CD4-positive, alpha-beta T cell treated with Interleukin-1 beta for 1 hour (primary cell): Measurements from ENCODE around the gene ZMIZ1.
"Not testable (repeated sequence)": the region's sequence is repeated elsewhere in the genome, so short reads cannot be mapped to it uniquely, and the experiment has no call there.

ENCODE experiments used
- DNase-seq, 2 donors: peaks; one replicate each; pipeline ENCODE4 v3.0.0-alpha.2; 2020 to 2022

ZMIZ1 gene

DNA sequence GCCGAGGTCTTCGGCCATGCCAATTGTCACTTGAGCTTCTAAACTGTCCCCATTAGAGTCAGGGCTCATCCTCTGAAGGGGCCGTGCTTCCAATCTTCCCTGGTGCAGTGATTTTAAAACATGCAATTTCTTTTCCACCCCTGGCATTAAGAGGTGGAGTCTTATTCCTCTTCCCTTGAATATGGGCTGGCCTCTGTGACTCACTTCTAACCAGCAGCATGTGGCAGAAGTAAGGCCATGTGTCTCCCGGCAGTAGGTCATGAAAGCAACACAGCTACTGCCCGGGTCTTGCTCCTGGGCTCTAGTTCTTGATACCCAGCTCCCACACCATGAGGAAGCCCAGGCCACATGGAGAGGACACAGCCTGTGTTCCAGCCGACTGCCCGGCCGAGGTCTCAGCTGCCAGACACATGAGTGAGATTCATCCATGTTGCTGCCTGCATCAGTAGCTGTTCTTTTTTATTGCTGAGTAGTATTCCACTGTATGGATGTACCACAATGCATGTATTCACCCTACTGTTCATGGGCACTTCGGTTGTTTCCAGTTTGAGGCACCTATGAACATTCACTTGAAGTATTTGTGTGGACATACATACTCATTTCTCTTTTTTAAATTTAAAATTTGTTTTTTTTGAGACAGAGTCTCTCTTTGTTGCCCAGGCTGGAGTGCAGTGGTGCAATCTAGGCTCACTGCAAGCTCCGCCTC, 264.0 kb downstream of the ZMIZ1 start:
- DNase-seq, result not testable (repeated sequence)

GRCh38 chr10:79333513-79333912, 264.7 kb downstream of the ZMIZ1 start:
- DNase-seq, result no peak

GRCh38 chr10:79334573-79334972, 265.8 kb downstream of the ZMIZ1 start:
- DNase-seq, result no peak

DNA sequence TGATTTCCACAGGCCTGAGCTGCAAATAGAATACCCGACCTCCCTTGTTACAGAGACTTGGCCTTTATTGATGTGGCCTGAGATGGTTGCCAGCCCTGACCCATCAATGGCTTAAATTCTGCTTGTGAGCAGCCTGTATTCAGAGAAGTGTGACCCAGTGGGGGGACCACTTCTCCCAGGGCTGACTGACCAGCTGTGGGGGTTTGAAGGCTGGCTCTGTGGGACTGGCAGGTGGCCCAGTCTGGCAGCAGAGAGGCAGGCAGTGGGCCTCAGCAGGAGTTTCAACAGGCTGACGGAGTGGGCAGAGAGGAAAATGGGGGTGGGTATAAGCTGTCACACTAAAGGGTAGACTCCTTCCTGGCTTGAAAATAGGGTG, 266.3 kb downstream of the ZMIZ1 start:
- DNase-seq, result no peak

GRCh38 chr10:79335470-79336235, 266.9 kb downstream of the ZMIZ1 start:
- DNase-seq, result no peak

DNA sequence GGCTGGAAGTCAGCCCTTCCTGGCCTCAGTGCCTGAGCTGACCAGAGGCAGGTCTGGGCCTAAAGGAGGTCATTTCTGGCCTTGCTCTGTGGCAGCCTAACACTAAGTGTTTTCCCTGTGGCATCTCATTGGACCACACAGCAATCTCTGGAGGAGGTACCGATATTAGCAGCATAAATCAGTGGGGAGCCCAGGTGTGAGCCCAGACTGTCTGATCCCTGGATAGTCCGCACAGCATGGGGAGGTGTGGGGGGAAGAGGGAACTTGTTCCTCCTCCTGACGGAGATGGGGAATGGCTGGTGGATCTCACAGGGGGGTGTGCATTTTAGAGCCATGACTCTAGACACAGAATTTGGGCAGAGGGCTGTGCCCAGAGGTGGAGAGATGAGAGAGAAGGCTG, 267.5 kb downstream of the ZMIZ1 start:
- DNase-seq, result no peak

DNA sequence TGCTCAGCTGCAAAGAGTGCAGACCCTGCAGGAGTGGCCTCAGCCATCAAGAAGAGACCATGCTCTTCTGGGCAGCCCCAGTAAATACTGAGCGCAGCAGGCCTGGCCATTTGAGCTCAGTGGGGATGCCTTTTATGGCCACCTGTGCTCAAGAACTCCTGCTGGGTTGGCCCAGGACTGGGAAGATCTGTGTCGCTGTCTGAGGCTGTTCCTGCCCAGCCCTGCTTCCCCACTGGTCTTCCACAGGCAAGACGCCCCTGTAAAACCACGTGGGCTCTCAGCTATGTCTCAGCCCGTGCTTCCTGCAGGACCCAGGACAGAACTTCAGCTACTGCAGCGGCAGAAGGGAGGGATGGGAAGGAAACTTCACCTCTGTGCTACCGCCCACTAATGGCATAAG, 268.0 kb downstream of the ZMIZ1 start:
- DNase-seq, result no peak

- not testable (repeated sequence) for DNase-seq
These were observed 269.2 kb downstream of the ZMIZ1 start for GRCh38 chr10:79337783-79338469.

- no peak for DNase-seq
These were observed 270.5 kb downstream of the ZMIZ1 start for GRCh38 chr10:79339266-79339665.

- DNase-seq, result no peak
These were observed 272.0 kb downstream of the ZMIZ1 start for GRCh38 chr10:79340646-79341244.

GRCh38 chr10:79342295-79342761, 273.6 kb downstream of the ZMIZ1 start:
- no peak for DNase-seq

GRCh38 chr10:79342811-79343561, 274.2 kb downstream of the ZMIZ1 start:
- no peak for DNase-seq

DNA sequence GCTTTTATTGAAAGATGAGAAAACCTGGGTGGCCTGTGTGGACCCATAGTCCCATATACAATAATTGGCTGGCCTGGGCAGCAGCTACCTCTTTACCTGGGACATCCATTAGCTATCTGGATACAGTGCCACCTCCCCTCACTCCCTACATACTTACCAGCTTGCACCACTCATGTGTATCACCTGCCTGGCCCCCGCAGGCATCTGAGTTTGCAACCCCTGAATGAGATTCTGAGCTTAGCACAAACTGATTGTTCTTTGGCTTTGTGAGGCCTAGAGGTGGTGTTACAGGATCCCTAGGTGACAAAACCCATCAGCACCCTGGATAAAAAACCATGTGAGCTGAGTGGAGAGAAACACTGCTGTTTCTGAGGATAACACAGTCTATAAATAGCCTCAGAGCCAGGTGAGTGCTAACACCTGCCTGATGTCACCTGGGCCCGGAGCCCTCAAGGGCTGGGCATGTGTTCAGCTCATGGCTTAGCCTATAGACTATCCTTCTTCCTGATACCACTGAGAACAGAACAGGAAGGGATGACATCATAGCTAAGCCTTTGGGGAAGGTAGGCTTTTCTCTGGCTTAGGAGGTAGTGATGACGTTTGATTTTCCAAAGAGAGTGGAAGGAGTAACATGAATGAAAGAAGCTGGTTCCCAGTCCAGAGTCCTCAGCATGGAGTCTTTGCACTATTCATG, 275.9 kb downstream of the ZMIZ1 start:
- no peak for DNase-seq

- DNase-seq, result no peak
These were observed 276.7 kb downstream of the ZMIZ1 start for GRCh38 chr10:79345241-79346011.

- DNase-seq, result no peak
These were observed 277.2 kb downstream of the ZMIZ1 start for GRCh38 chr10:79346012-79346340.

DNA sequence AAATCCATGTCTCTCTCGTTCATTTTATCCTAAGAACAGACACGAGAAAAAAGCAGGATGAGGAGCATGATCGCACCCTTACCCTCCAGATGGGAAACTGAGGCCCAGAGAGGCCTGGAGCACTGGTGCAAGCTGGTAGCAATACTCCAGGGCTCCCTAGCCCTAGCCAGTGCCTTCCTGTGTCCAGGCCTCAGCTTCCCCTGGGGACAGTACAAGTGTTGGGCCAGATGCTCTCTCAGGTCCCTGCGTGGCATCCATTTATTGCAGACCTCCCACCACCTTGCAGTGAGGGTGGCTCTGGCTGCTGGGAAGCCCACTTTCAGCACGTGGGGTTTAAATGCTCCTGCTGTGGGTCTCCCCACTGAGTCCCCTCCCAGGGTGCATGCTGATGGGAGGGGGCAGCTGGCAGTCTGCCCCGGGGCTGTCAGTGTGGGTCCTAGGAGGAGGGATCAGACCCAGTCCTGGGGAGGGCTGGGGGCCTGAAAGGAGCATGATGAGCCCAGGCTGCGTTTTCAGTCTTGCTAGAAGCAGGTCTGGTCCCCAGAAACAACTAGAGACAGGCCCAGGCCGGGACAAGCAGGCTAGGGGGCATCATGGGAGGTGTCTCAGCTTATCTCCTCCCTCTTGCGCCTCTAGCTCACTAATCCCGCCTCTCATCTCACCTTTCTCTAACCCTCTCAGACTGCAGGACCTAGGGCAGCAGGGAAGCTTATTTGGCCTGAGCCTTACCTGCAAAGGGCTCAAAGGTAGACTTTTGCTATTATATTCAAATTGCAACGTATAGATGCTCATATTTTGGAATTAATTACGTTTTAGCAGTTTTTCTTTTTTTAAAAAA, 277.8 kb downstream of the ZMIZ1 start:
- no peak for DNase-seq

- DNase-seq, result peak; percentile 93
These were observed 278.6 kb downstream of the ZMIZ1 start, which contains the start of gene PPIF for GRCh38 chr10:79347226-79347893. TSS of gene PPIF (plus strand) at chr10:79347469. CDS start at chr10:79347549, 80 bp downstream.

DNA sequence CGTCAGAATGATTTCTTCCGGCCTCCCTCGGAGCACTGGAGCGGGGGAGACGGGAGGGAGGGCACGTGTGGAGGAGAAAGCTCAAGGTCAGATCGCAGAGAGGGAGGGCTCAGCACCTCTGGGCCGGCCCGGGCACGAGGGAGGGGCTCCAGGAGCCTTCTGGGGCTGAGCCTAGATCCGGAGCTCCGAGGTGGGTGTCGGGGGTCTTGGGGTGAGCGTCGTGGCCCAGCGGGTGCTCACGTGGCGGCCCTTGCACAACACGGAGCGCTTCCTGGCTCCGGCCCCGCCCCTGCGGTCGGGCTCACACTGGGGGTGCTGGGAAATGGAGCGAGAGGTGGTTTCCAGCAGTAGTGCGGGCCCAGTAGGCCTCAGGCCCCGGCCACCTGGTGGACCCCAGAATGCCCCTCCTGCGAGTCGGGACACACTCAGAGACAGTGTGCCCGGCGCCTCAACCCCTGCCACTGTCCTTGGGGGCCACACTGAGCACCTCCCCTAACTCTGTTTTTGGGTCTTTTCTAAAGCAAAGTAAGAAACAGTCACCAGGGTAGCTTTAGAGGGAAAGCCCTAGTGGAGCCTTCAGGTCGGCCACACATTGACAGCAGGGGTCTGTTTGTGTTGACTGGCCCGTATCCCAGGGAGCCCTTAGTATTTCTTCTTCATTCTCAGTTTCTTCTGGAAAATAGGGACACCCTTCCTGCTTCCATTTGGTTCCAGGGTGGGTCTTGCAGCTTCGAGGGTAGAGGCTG, 279.3 kb downstream of the ZMIZ1 start:
- peak; percentile 80 to 83 for DNase-seq

DNA sequence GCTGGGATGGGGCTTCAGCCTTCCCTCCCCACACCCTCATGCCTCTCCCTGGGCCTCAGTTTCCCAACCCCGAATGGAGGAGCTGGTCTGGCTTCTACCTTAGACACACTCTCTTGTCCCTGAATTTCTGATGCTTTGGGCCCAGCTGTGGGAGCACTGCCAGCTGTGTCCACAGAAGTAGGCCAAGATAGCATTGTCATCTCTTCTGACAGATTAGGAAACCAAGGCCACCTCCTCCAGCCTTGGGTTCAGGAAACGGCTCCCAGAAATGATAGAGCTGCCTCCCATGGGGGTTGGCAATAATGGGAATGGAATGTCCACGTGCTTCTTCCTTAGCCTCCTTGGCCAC, 279.8 kb downstream of the ZMIZ1 start:
- DNase-seq, result no peak
